Small intestine (tissue), 7 donors: ENCODE measurements around the gene VAT1. TPM values are rescaled to one million over a fixed set of nuclear protein-coding genes. Genes with fewer than 3 reads are reported as not detected.
A peak's percentile ranks its signal among the peaks of the same experiment; 100 is the strongest.

Source experiments
- DNase-seq, 2 donors: peaks; one replicate each; pipeline versions ENCODE4 v3.0.0 to v3.0.0-alpha.2; 2013
- FAIRE-seq: peaks from 2 replicates; lab custom pipeline; 2012; peaks lifted over from hg19 to GRCh38; lab: Jason Lieb, UNC
- H3K27ac ChIP-seq, 3 donors: one replicate each; pipeline ENCODE4 v1.5.1; 2013; ENCODE audit warnings: low read length in 2 of 3, mild to moderate bottlenecking in 2 of 3, control low read depth in 1 of 3, inconsistent platforms in 1 of 3, low read depth in 1 of 3, moderate library complexity in 1 of 3
- H3K27me3 ChIP-seq, 3 donors: one replicate each; pipeline ENCODE4 v1.6.1; 2013; ENCODE audit warnings: low read length in 3 of 3, inconsistent platforms in 1 of 3; ENCODE audit not compliant: control insufficient read depth in 3 of 3, insufficient read depth in 3 of 3
- H3K36me3 ChIP-seq, 3 donors: one replicate each; pipeline ENCODE4 v1.6.1; 2013; ENCODE audit warnings: low read length in 3 of 3, inconsistent platforms in 1 of 3, low read depth in 1 of 3, mild to moderate bottlenecking in 1 of 3, moderate library complexity in 1 of 3; ENCODE audit not compliant: control insufficient read depth in 3 of 3, insufficient read depth in 2 of 3
- H3K4me1 ChIP-seq, 3 donors: one replicate each; pipeline ENCODE4 v1.6.1; 2013; ENCODE audit warnings: low read length in 2 of 3, inconsistent platforms in 1 of 3, low read depth in 1 of 3, mild to moderate bottlenecking in 1 of 3, moderate library complexity in 1 of 3; ENCODE audit not compliant: control insufficient read depth in 3 of 3, insufficient read depth in 2 of 3
- H3K4me3 ChIP-seq, 3 donors: one replicate each; pipeline ENCODE4 v1.5.1; 2013; ENCODE audit warnings: low read length in 3 of 3, control low read depth in 1 of 3, inconsistent platforms in 1 of 3, low read depth in 1 of 3, mild to moderate bottlenecking in 1 of 3, moderate library complexity in 1 of 3
- H3K9me3 ChIP-seq, 2 donors: one replicate each; pipeline ENCODE4 v1.6.1; 2013; ENCODE audit warnings: low read depth in 1 of 2, low read length in 1 of 2; ENCODE audit not compliant: control insufficient read depth in 2 of 2, insufficient read depth in 1 of 2
- WGBS, 3 donors: extraction: QIAGEN DNeasy Blood & Tissue Kit; methylation state at CpG; one replicate each; pipeline ENCODE4 v1.1.7; 2013; 5-methylcytosine and 5-hydroxymethylcytosine counted together
- polyA plus RNA-seq, 4 donors: library from polyadenylated mRNA; stranded (reverse) in 3 of 4; unstranded in 1 of 4; fragments of 200-250 nt in 3 of 4; fragments of 120-200 nt in 1 of 4; gene quantifications; one replicate each; pipeline versions ENCODE4 v1.2.1 to v1.2.3, GENCODE V29; 2013
- donor health status: healthy with polysubstance abuse.
- donor health status: control.
- donor health status: control.
- donor health status: Bipolar disorder and iron deficiency.
- donor health status: healthy.

The VAT1 gene
- polyA plus RNA-seq, 4 donors = 20.1 to 163 (median 66.4) TPM

- Histone ChIP-seq H3K4me1 (peaks cover 3 to 33% (median 5%) of the 10 kb centered on the region in 3 donors), H3K27me3 (no peaks in the 10 kb centered on the region), H3K27ac (peak overlapping the region in 1 of 3 donors; percentile 56), H3K9me3 (no peaks in the 10 kb centered on the region), H3K4me3 (no peak overlapping the region), H3K36me3 (peaks cover 3 to 78% (median 6%) of the 10 kb centered on the region in 3 donors)
- DNase-seq (no peak), FAIRE-seq (no peak)
- 83 to 88% (median 85%) methylated on average over 7 of the region's 7 CpGs for WGBS, 3 donors
Measured at GRCh38 chr17:43016216-43016615, 6.0 kb downstream of the VAT1 start.

GRCh38 chr17:43015579-43015978 lies 6.6 kb downstream of the VAT1 start:
- H3K4me3 ChIP-seq = no peak overlapping the region
- 61 to 85% (median 79%) methylated on average over 7 to 9 of the region's 9 CpGs for WGBS, 3 donors
- FAIRE-seq (no peak), DNase-seq (no peak)
- peaks cover 3 to 34% (median 5%) of the 10 kb centered on the region in 3 donors for H3K4me1 ChIP-seq
- H3K9me3 ChIP-seq = no peaks in the 10 kb centered on the region
- H3K36me3 ChIP-seq = peaks cover 3 to 77% (median 6%) of the 10 kb centered on the region in 3 donors
- H3K27ac ChIP-seq = peak overlapping the region in 1 of 3 donors; percentile 71
- no peaks in the 10 kb centered on the region for H3K27me3 ChIP-seq

- no peak for FAIRE-seq
- no peak for DNase-seq
- Histone ChIP-seq H3K27ac (peak overlapping the region in 1 of 3 donors; percentile 71), H3K9me3 (no peaks in the 10 kb centered on the region), H3K36me3 (peaks cover 3 to 71% (median 6%) of the 10 kb centered on the region in 3 donors), H3K27me3 (no peaks in the 10 kb centered on the region), H3K4me1 (peaks cover 0 to 33% (median 5%) of the 10 kb centered on the region in 3 donors), H3K4me3 (no peak overlapping the region)
- 75 to 83% (median 82%) methylated on average over 8 of the region's 8 CpGs for WGBS, 3 donors
Measured at GRCh38 chr17:43014649-43015542, 7.3 kb downstream of the VAT1 start.

GRCh38 chr17:43014020-43014648 lies 8.1 kb downstream of the VAT1 start:
- FAIRE-seq (no peak), DNase-seq (no peak)
- Histone ChIP-seq H3K36me3 (peaks cover 3 to 69% (median 6%) of the 10 kb centered on the region in 3 donors), H3K27me3 (no peaks in the 10 kb centered on the region), H3K9me3 (no peaks in the 10 kb centered on the region), H3K4me3 (no peak overlapping the region), H3K27ac (peak overlapping the region in 1 of 3 donors; percentile 71), H3K4me1 (peaks cover 0 to 27% (median 3%) of the 10 kb centered on the region in 3 donors)
- 81 to 93% (median 90%) methylated on average over 12 of the region's 12 CpGs for WGBS, 3 donors

GRCh38 chr17:43013296-43013695 lies 8.9 kb downstream of the VAT1 start:
- DNase-seq (no peak), FAIRE-seq (no peak)
- H3K27me3 ChIP-seq = no peaks in the 10 kb centered on the region
- H3K9me3 ChIP-seq = no peaks in the 10 kb centered on the region
- peak overlapping the region in 1 of 3 donors; percentile 6 for H3K27ac ChIP-seq
- H3K4me1 ChIP-seq = peaks cover 0 to 25% (median 3%) of the 10 kb centered on the region in 3 donors
- no peak overlapping the region for H3K4me3 ChIP-seq
- H3K36me3 ChIP-seq = peaks cover 3 to 68% (median 6%) of the 10 kb centered on the region in 3 donors
- 89 to 95% (median 91%) methylated on average over 8 of the region's 8 CpGs for WGBS, 3 donors

GRCh38 chr17:43011728-43012472 lies 10.3 kb downstream of the VAT1 start:
- 68 to 75% (median 74%) methylated on average over 15 of the region's 15 CpGs for WGBS, 3 donors
- FAIRE-seq = no peak
- H3K4me1 ChIP-seq = peaks cover 0 to 20% (median 3%) of the 10 kb centered on the region in 3 donors

GRCh38 chr17:43010667-43011308 lies 11.4 kb downstream of the VAT1 start:
- peak overlapping the region; percentile 6 to 81 (median 75) for H3K27ac ChIP-seq
- no peak for FAIRE-seq

More at GRCh38 chr17:43011728-43012472, 10.3 kb downstream of the VAT1 start:
- DNase-seq = no peak
- H3K4me3 ChIP-seq = no peak overlapping the region
- H3K9me3 ChIP-seq = no peaks in the 10 kb centered on the region
- peak overlapping the region in 1 of 3 donors; percentile 17 for H3K27ac ChIP-seq
- no peaks in the 10 kb centered on the region for H3K27me3 ChIP-seq
- peaks cover 3 to 56% (median 6%) of the 10 kb centered on the region in 3 donors for H3K36me3 ChIP-seq

More at GRCh38 chr17:43010667-43011308, 11.4 kb downstream of the VAT1 start:
- Histone ChIP-seq H3K9me3 (no peaks in the 10 kb centered on the region), H3K36me3 (peaks cover 3 to 47% (median 6%) of the 10 kb centered on the region in 3 donors), H3K4me1 (peaks cover 0 to 20% (median 3%) of the 10 kb centered on the region in 3 donors), H3K27me3 (no peaks in the 10 kb centered on the region), H3K4me3 (no peak overlapping the region)
- peak; percentile 88 to 97 for DNase-seq
- 23 to 64% (median 47%) methylated on average over 5 of the region's 5 CpGs for WGBS, 3 donors
